ENCODE results near the gene RAB9A.
"Not testable (repeated sequence)": the region's sequence is repeated elsewhere in the genome, so short reads cannot be mapped to it uniquely, and the experiment has no call there.

- TF ChIP-seq CTCF, POLR2A (IDR thresholded peaks at IDR 0.05): not testable (repeated sequence)
Observed at GRCh38 chrX:13669755-13670154, 19.2 kb upstream of the RAB9A start.

Data from testis (tissue), 2 donors.